Ureter (tissue), 1 donor: ENCODE data around the gene ST6GALNAC2. TPM values are rescaled to one million over a fixed set of nuclear protein-coding genes. Genes with fewer than 3 reads are reported as not detected.
A peak's percentile ranks its signal among the peaks of the same experiment; 100 is the strongest.
"Not testable (repeated sequence)": the region's sequence is repeated elsewhere in the genome, so short reads cannot be mapped to it uniquely, and the experiment has no call there.

ENCODE experiments used
- DNase-seq: peaks from one replicate; pipeline ENCODE4 v3.0.0-alpha.2; 2020; ENCODE audit warnings: low spot score
- total RNA-seq: library from RNA; stranded (reverse); gene quantifications from one replicate; pipeline ENCODE4 v1.2.4, GENCODE V29; 2023
- donor health status: DM: yes; HTN: yes; CAD: no.

The ST6GALNAC2 gene
- total RNA-seq, 1 donor from 2014 or later = 28.7 TPM

- DNase-seq = no peak
These were observed 57.0 kb downstream of the ST6GALNAC2 start for GRCh38 chr17:76528528-76529223.

GRCh38 chr17:76528156-76528527 lies 57.5 kb downstream of the ST6GALNAC2 start:
- no peak for DNase-seq

DNA sequence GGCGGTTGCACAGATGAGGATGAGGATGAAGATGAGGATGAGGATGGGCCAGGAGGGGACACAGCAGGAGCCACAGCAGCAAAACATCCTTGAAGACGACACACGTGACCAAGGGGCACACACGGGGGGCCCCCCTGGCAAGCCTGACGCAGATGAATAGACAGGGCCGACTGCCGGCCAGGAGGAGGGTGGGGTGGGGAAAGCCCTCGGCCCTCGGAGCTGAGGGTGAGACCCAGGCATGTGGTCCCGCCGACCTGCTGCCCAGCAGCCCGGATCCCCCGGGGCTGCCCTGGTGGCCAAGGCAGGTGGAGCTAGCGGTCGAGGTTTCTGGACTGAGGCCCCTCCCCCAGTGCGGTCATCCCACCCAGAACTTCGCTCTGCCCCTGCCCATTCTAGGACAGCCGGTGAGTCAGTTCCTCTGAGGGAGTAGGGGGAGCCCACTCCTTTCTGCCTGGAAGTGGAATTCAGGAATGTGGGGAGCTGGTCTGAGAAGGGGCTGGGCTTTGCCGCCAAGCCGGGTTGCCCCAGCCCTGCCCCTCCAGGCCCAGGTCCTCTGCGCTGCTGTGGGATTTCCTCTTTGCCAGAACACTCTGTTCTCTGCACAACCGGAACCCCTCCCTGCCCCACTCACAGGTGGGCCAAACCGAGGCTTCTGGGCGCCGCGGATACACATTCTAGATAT lies 58.1 kb downstream of the ST6GALNAC2 start:
- DNase-seq = peak; percentile 72

GRCh38 chr17:76527016-76527415 lies 58.6 kb downstream of the ST6GALNAC2 start:
- not testable (repeated sequence) for DNase-seq

GRCh38 chr17:76525513-76525833 lies 60.2 kb downstream of the ST6GALNAC2 start:
- not testable (repeated sequence) for DNase-seq

DNA sequence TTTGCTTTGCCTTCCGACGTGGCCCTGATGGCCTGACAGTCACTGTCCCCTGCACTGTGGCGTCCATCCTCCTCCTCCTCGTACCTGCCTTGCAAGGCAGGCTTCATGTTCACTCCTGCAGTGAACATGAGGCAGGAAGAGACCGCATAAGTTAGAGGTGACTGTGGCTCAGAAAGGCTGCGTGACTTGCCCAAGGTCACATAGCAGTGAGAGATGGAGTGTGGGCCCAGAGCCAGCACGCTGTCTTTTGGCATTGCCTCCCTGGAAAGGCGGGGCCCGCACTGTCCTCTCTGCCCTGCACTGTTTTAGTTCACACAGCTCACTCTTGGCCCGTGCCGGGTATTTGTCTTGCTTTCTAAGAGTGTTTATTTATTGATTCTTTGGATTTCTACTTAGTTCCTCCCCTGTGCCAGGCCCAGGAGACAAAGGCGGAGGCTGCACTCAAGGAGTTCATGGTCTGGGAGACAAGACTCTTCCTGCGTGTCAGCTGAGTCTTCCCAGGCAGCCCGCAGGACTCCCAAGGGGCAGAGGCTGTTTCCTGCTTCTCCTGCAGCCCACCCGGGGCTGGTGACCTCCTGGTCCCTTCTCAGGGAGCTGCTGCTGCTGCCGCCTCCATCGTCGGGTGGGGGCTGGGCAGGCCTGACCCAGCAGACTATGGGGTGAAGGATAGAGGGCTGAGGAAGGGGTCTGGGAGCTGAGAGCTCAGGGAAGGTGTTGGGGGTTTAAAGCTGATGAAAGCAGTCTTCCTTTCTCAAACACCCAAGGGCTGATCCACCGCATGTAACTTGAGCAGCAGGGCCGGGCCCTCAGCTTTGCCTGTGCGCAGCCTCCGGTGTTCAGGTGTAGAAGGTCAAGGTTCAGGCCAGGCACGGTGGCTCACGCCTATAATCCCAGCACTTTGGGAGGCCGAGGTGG lies 60.8 kb downstream of the ST6GALNAC2 start:
- DNase-seq = no peak

DNA sequence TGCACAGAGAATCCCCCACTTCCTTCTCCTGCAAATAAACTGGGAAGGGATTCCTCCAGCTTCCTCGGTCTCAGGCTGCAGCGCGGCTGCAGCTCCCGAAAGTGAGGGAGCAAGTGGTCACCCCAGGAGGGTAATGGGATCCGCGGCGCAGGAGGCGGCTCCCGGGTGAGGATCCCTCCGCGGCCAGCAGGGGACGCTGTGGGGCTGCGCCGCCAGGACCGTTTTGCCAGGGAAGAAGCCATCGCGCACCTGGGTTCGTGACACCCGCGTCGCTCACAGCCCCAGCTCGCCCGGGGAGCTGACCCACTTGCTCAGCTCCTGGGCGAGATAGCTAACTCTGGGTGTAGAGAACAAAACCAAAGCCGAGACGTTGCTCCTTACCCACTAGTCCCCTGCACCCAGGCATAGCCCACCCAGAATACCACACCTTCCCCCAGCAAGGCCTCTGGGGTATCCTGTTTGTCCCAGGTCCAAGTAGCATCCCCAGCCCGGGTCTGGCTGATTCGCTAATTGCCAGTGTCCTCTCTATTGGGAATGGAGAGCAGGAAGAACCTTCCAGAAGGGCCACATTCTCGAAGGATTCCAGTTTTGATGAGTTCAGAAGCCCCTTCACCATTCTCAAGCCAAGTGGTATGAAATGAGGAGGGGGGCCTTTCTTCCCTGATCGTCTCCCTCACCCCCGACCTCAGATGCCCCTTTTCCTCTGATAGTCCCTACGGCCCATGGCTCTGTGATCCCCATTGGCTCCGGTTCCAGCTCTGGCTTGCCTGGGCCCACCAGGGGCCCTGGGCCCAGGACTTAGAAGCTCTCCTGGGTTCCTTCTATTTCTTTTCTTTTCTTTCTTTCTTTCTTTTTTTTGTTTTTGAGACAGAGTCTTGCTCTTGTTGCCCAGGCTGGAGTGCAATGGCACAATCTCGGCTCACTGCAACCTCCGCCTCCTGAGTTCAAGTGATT lies 62.3 kb downstream of the ST6GALNAC2 start:
- peak; percentile 81 for DNase-seq

GRCh38 chr17:76521683-76522082 lies 64.0 kb downstream of the ST6GALNAC2 start:
- DNase-seq = not testable (repeated sequence)

- DNase-seq = no peak
These were observed 64.4 kb downstream of the ST6GALNAC2 start for GRCh38 chr17:76521262-76521661.

DNA sequence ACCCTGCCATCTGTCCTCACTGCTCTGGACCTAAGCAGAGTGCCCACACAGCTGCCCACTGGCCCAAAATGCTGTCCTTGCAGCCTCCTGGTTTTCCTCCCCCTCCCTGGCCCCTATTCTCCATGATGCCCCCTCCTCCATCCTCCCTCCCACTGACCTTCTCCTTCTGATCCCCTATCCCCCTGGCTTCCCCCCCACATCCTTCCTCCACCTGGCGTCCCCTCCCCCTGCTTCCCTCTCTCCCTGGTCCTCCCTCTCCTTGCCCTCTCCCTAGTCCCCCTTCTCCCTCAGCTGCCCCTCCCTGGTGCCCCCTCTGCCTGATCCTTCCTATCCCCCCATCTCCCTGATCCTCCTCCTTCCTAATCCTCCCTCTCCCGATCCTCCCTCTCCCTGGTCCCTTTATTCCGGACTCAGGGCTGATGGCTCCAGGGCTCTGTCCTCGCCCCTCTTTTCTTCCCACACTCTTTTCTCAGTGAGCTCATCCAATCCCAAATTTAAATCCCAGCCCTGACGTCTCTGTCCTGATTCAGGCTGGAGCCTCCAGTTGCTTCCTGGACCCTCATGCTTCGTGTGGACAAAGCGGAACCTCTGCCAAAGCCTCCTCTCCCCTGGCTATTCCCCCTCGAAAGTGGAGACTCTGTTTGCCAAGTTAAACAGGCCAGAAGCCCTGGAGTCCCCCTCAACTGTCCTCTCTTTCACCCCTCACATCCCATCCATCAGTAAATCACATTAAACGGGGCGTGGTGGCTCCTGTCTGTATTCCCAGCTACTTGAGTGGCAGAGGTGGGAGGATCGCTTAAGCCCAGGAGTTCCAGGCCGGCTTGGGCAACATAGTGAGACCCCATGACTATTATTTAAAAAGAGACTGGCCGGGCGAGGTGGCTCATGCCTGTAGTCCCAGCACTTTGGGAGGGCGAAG lies 66.4 kb downstream of the ST6GALNAC2 start:
- DNase-seq = no peak

DNA sequence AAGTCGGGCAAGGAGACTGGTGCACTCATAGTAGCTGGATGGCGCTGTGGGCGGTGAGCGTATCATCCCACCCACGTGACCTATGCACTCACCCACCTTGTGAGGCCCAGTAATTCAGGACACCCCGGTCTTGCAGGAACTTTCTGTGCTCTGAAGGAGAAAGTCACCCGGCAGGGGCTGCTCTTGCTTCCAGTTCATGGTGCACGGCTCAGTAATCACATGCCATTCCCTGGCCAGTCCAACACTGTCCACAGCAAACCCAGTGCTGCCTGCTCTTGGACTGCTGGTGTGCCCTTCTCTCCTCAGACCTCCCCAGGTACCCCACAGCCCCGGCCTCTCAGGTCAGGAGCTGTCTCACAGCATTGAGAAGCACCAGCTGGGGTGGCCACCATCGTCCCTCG lies 68.0 kb downstream of the ST6GALNAC2 start:
- DNase-seq = no peak

Other genes with a start within 250 kb of the ST6GALNAC2 start
- 40.1 TPM for gene PRPSAP1, start 231.9 kb downstream of the ST6GALNAC2 start, total RNA-seq
- gene SPHK1, start 201.3 kb downstream of the ST6GALNAC2 start, total RNA-seq = 3.1 TPM
- gene UBE2O, start 132.7 kb downstream of the ST6GALNAC2 start, total RNA-seq = 30.3 TPM
- gene AANAT, start 118.3 kb downstream of the ST6GALNAC2 start, total RNA-seq = not detected
- gene RHBDF2, start 84.4 kb downstream of the ST6GALNAC2 start, total RNA-seq = 41.6 TPM
- 24.6 TPM for gene CYGB, start 48.2 kb downstream of the ST6GALNAC2 start, total RNA-seq
- gene PRCD, start 45.8 kb downstream of the ST6GALNAC2 start, total RNA-seq = 11.5 TPM
- 11.3 TPM for gene ST6GALNAC1, start 57.9 kb upstream of the ST6GALNAC2 start, total RNA-seq
- gene MXRA7, start 125.1 kb upstream of the ST6GALNAC2 start, total RNA-seq = 129 TPM
- gene JMJD6, start 140.7 kb upstream of the ST6GALNAC2 start, total RNA-seq = 28.2 TPM
- gene METTL23, start 141.0 kb upstream of the ST6GALNAC2 start, total RNA-seq = 28.5 TPM
- 231 TPM for gene SRSF2, start 151.5 kb upstream of the ST6GALNAC2 start, total RNA-seq
- 27.0 TPM for gene MFSD11, start 152.3 kb upstream of the ST6GALNAC2 start, total RNA-seq